HG02852 (cell line): ENCODE results near the gene FRMD4B.
"Not testable (repeated sequence)": the region's sequence is repeated elsewhere in the genome, so short reads cannot be mapped to it uniquely, and the experiment has no call there.

Source experiments
- ATAC-seq: cut with Tn5 transposase; IDR thresholded peaks from one replicate; pipeline ENCODE4 v1.9.1; 2021; ENCODE audit warnings: mild to moderate bottlenecking, moderate library complexity; ENCODE audit not compliant: unreplicated experiment

FRMD4B gene

GRCh38 chr3:69251078-69251805, 134.6 kb downstream of the FRMD4B start:
- no peak for ATAC-seq

- ATAC-seq: no peak
Measured at GRCh38 chr3:69250014-69250413, 135.9 kb downstream of the FRMD4B start.

DNA sequence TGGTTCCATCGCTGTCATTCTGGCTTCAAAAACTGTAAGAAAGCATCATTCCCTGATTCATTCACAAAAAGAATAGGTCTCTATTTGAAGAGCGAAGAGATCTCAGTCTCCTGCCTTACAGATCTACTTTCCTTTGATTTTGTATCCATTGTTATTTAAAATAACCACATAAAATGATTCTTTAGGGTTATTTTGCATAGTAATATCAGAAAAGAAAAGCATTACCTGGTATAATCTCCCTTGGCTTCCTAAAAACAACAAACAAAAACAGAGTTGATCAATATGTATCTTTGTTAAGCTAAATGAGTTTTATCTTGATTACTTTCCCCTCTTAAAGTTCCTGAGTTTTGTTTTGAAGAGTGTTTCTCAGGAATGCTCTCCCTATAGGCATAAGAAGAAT, 136.9 kb downstream of the FRMD4B start:
- ATAC-seq: no peak

GRCh38 chr3:69248436-69248835, 137.5 kb downstream of the FRMD4B start:
- no peak for ATAC-seq

GRCh38 chr3:69246612-69247011, 139.3 kb downstream of the FRMD4B start:
- no peak for ATAC-seq

GRCh38 chr3:69244039-69244438, 141.8 kb downstream of the FRMD4B start:
- ATAC-seq: no peak

DNA sequence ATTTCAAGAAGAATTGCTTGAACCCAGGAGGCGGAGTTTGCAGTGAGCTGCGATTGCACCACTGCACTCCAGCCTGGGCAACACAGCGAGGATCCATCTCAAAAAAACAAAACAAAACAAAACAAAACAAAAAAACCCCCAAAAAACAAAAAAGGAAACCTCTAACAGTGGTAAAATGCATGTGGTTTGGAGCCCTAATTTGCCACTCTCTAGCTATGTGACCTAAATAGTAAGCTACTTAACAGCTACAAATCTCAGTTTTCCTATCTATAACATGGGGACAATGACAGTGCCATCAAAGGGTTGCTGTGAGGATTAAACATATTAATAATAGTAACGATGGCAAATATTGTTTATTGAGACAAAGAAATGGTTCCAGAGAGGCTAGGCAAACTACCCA, 144.1 kb downstream of the FRMD4B start:
- ATAC-seq: no peak

GRCh38 chr3:69240651-69241568, 145.0 kb downstream of the FRMD4B start:
- ATAC-seq: peak; percentile 72

DNA sequence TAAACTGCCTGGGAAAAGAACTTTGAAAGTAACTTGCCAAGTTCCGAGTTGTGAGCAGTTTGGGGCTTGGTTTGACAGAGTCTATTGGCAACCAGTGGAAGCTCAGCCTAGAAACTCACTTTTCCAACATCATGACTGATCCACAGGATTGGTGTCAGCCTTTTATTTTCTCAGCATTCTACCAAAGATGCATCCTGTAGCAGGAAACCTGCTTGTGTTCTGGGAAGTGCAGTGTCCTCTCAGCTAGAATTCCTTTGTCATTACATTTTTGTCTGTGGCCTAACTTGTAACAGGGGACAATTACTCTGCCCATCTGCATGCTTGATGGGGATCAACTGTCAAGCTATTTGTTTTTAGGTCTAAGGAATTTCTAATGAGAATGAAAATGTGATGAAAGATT, 146.8 kb downstream of the FRMD4B start:
- no peak for ATAC-seq

GRCh38 chr3:69236812-69237707, 148.8 kb downstream of the FRMD4B start:
- ATAC-seq: no peak

GRCh38 chr3:69235882-69236281, 150.0 kb downstream of the FRMD4B start:
- ATAC-seq: no peak

- ATAC-seq: not testable (repeated sequence)
Measured at GRCh38 chr3:69235227-69235626, 150.7 kb downstream of the FRMD4B start.

DNA sequence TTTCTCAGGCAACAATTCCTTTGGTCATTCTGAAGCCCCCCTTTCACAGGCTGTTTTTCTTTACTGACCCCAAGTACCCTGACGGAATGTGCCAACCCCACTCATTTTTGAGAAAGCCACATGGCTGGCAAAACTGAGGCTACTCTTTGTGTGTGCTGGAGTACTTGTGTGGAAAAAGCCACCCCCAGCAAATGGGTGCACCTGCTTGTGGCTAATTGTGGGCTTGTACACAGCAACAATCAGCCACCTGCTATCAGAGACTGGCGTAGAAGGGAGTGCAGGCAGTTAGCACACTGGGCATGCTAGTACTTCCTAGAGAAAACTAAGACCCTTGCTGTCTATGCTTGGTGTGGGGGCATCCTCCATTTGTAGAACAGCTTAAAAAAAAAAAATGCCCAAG, 153.4 kb downstream of the FRMD4B start:
- ATAC-seq: no peak

- ATAC-seq: no peak
Measured at GRCh38 chr3:69231929-69232440, 153.9 kb downstream of the FRMD4B start.

DNA sequence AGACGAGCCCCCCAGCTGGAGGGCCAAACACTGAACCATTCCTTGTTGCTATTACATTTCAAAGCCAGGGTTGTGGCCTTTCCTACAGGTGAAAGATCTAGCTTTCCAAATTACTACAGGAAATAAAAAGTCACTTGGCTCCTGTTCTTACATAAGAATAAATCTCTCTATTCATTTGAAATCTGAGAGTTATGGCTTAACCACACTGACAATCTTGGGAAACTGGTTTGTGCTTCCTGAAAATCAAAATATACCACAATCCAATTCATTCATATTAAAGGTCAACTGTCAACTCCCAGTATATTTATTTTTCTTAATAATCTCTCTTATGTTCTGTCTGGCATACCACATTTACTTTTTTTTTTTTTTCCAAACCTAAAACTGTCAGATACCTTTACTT, 159.8 kb downstream of the FRMD4B start:
- ATAC-seq: no peak

DNA sequence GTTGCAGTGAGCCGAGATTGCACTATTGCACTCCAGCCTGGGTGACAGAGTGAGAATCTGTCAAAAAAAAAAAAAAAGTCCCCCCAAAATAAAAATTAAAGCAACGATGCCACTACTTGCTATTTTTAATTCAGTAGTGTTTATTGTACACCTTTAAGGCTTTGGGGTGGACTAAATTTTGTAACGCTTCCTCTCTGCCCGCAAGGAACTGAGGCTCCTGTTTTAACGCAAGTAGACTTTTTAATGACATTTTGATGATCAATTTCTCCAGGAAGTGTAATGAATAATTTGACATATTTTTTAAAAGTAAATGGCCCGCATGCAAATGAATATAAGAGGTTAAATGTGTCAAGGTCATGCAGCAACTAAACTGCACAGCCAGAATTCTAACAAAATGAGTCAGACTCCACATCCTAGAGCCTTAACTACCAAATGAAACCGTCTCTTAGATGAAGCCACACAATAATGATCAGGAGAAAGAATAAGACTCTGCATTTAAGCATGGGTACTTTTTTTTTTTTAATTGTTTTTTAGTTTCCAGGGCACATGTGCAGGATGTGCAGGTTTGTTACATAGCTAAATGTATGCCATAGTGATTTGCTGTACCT, 166.7 kb downstream of the FRMD4B start:
- ATAC-seq: no peak

DNA sequence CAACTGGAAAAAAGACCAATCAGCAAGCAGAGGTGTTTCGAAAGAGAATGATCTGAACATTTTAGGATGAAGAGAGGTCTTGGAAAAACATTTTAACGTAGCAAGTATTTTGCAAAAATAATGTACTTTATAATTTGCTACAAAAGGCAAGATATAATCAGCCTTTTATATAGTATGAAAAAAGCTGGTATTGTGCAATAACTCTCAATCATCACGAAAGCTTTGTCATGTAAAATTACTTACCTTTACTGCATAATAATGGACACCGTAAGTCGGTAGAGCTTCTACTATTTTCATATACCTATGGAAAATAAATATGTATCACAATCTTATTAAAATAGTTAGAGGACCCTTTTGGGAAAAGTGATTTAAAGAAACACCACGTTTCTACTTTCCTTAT, 167.8 kb downstream of the FRMD4B start:
- ATAC-seq: no peak

DNA sequence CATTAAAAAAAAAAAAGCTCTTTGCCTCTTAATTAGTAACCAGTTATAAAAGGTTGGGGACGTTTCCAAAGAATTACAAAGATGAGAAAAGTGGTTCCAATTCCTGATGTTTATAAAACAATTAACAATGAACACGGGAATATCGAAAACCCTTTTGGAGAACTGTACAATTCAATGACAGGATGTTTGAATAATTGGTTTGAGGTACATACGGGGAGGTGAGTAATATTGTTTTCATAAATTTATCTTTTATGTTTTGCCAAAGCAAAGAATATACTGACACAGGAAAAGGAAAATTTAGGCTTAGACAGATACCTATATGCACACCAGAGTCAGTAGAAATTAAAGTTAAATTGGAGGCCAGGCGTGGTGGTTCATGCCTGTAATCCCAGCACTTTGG, 168.9 kb downstream of the FRMD4B start:
- ATAC-seq: no peak

DNA sequence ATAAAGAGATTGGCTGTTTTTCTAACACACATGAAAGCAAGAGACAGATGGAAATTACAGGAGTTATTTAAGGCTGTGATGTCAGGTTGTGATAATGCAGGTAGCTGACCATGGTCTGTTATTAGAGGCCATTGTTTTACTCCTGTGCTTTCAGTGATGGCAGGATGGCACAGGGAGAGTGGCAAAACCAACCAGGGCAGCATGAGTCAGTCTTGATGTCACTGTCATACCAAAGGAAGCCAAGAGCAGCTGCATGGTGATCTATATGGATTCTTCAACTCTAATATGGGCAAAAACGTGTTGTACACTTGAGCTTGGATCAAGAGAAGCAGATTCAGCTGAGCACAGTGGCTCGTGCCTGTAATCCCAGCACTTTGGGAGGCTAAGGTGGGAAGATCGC, 171.6 kb downstream of the FRMD4B start:
- ATAC-seq: no peak

GRCh38 chr3:69212411-69213160, 173.3 kb downstream of the FRMD4B start:
- peak; percentile 87 for ATAC-seq
